ENCODE data around the gene ALOX15B.

DNA sequence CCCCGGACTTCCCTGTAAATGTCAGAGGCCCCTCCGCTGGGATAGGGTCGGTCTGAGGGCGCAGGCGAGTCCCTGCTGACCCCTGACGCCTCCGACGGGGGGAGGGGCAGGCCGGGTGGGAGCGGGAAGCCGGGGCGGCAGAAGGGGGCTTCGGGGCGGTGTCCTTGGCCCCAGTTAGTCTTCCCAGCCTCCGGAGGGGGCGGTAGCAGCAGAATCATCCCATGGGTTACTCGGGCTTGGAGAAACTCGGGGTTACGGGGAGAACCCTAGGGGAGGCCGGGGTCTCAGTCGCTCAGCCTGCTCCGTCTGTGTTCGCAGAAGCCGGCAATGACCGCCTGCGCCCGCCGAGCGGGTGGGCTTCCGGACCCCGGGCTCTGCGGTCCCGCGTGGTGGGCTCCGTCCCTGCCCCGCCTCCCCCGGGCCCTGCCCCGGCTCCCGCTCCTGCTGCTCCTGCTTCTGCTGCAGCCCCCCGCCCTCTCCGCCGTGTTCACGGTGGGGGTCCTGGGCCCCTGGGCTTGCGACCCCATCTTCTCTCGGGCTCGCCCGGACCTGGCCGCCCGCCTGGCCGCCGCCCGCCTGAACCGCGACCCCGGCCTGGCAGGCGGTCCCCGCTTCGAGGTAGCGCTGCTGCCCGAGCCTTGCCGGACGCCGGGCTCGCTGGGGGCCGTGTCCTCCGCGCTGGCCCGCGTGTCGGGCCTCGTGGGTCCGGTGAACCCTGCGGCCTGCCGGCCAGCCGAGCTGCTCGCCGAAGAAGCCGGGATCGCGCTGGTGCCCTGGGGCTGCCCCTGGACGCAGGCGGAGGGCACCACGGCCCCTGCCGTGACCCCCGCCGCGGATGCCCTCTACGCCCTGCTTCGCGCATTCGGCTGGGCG lies 35.9 kb upstream of the ALOX15B start:
- peak; percentile 61 for TF ChIP-seq EZH2phosphoT487 (IDR thresholded peaks at IDR 0.05)
- TF ChIP-seq CTCF (IDR thresholded peaks at IDR 0.05): peak; percentile 16
- peak; percentile 83 for TF ChIP-seq EZH2 (IDR thresholded peaks at IDR 0.05)
